ENCODE measurements around the gene SYNJ2. TPM values are rescaled to one million over a fixed set of nuclear protein-coding genes. Genes with fewer than 3 reads are reported as not detected.

SYNJ2 gene
- total RNA-seq, 1 experiment from 2014 or later, result 24.5 TPM

DNA sequence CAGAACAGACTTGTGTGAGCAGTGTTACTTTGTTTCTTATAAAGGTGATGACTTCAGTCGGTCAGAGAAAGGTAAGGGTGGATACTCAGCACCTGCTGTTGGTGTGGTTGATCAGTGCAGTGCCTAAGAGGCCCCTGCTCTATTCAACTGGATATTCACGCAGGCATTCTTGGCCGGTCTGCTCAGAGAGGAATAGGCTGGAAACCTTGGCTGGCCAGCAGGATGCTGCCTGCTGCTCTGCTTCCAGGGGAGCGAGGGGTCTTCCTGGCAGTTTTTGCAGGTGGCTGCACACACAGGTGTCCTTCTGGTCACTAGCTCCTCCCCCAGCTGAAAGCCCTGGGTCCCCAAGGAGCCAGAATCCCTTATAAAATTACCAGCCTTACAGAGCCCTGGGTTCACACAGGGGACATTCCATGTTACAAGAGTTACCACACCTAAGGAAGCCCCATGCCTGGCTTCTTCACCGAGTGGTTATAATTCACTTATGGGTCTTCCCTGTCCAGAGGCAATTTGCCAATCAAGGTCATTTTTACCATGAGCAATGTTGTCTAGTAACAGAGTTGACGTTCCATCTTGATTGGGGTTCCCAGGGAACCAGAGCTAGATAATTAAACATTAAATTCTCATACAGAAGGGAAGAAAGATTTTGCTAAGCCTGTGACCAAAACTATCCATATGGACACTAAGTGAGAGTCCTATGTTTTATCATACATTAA lies 16.4 kb downstream of the SYNJ2 start:
- Histone ChIP-seq H3K18ac (ENCODE audit: insufficient read length, low read depth, low read length) (no peak overlapping the region), H3K27me3 (ENCODE audit: insufficient read depth, low read length) (no peaks in the 10 kb centered on the region), H3K27ac (ENCODE audit: insufficient read length, low read depth, low read length) (no peak overlapping the region), H4K20me1 (ENCODE audit: control insufficient read depth, insufficient read depth, insufficient read length) (no peaks in the 10 kb centered on the region), H3K9ac (ENCODE audit: extremely low read depth, insufficient read length, low read length) (no peak overlapping the region), H2BK120ac (ENCODE audit: low read depth, low read length, poor library complexity, severe bottlenecking) (no peak overlapping the region), H3K14ac (ENCODE audit: insufficient read depth, low read length) (no peak overlapping the region), H4K8ac (replicated peaks; ENCODE audit: insufficient read length, low read depth, low read length) (no peak overlapping the region), H3K79me2 (ENCODE audit: insufficient read depth, low read length) (peaks cover 5% of the 10 kb centered on the region; the same call in 1 of the 2 replicates), H2AFZ (ENCODE audit: low read length) (no peak overlapping the region), H2BK5ac (ENCODE audit: insufficient read length, low read length) (no peak overlapping the region), H4K91ac (ENCODE audit: insufficient read length, low read depth, low read length) (no peak overlapping the region), H3K4ac (ENCODE audit: low read depth, low read length) (no peak overlapping the region), H2BK12ac (ENCODE audit: insufficient read length, low read depth, low read length) (no peak overlapping the region), H3K79me1 (ENCODE audit: insufficient read depth, low read depth, low read length, poor library complexity, severe bottlenecking) (no peaks in the 10 kb centered on the region), H3K4me1 (ENCODE audit: insufficient read depth, low read length) (peaks cover 16% of the 10 kb centered on the region; the same call in 1 of the 2 replicates), H3K56ac (ENCODE audit: insufficient read length, low read depth, low read length) (no peak overlapping the region), H3K9me3 (ENCODE audit: control insufficient read depth, low read depth, low read length) (no peaks in the 10 kb centered on the region), H2BK20ac (ENCODE audit: low read depth, low read length, poor library complexity, severe bottlenecking) (no peak overlapping the region), H2BK15ac (ENCODE audit: low read depth, low read length) (no peak overlapping the region), H4K5ac (ENCODE audit: insufficient read length, low read depth, low read length) (no peak overlapping the region), H3T11ph (ENCODE audit: low read length) (no peak overlapping the region), H3K23me2 (ENCODE audit: insufficient read length, low read depth, low read length, poor library complexity, severe bottlenecking) (no peaks in the 10 kb centered on the region), H2AK5ac (ENCODE audit: insufficient read length, low read length) (no peak overlapping the region), H3K23ac (ENCODE audit: insufficient read length, low read depth, low read length) (no peak overlapping the region), H3K4me2 (ENCODE audit: insufficient read depth, insufficient read length, low read length) (no peak overlapping the region)
- Mint-ChIP-seq H3K27me3 (ENCODE audit: low read depth) (no peaks in the 10 kb centered on the region; the same call in 1 of the 2 replicates), H3K4me1 (peaks cover 52 to 60% of the 10 kb centered on the region in 2 experiments), H3K4me3 (no peak overlapping the region), H3K36me3 (ENCODE audit: insufficient read depth in 1 of 3, low read depth in 3 of 3) (peaks cover 6 to 14% (median 11%) of the 10 kb centered on the region in 3 experiments), H3K9me3 (peaks cover 0 to 4% of the 10 kb centered on the region in 2 experiments; a peak in 1 of 5 replicates), H3K27ac (peak overlapping the region in 2 of 3 experiments; percentile 26 to 29; a peak in 1 of 7 replicates)
- no peak for DNase-seq
- WGBS (ENCODE audit: extremely low coverage, insufficient read length, low lambda C conversion rate), result no CpG with 5 or more reads among the region's 6 CpGs
- TF ChIP-seq, protein P1, sequence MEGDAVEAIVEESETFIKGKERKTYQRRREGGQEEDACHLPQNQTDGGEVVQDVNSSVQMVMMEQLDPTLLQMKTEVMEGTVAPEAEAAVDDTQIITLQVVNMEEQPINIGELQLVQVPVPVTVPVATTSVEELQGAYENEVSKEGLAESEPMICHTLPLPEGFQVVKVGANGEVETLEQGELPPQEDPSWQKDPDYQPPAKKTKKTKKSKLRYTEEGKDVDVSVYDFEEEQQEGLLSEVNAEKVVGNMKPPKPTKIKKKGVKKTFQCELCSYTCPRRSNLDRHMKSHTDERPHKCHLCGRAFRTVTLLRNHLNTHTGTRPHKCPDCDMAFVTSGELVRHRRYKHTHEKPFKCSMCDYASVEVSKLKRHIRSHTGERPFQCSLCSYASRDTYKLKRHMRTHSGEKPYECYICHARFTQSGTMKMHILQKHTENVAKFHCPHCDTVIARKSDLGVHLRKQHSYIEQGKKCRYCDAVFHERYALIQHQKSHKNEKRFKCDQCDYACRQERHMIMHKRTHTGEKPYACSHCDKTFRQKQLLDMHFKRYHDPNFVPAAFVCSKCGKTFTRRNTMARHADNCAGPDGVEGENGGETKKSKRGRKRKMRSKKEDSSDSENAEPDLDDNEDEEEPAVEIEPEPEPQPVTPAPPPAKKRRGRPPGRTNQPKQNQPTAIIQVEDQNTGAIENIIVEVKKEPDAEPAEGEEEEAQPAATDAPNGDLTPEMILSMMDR (conservative IDR thresholded peaks at IDR 0.05), result no peak
